ENCODE data around the gene AUP1. TPM values are rescaled to one million over a fixed set of nuclear protein-coding genes. Genes with fewer than 3 reads are reported as not detected.

AUP1 gene
- total RNA-seq, 1 experiment from 2014 or later, result 145 TPM

DNA sequence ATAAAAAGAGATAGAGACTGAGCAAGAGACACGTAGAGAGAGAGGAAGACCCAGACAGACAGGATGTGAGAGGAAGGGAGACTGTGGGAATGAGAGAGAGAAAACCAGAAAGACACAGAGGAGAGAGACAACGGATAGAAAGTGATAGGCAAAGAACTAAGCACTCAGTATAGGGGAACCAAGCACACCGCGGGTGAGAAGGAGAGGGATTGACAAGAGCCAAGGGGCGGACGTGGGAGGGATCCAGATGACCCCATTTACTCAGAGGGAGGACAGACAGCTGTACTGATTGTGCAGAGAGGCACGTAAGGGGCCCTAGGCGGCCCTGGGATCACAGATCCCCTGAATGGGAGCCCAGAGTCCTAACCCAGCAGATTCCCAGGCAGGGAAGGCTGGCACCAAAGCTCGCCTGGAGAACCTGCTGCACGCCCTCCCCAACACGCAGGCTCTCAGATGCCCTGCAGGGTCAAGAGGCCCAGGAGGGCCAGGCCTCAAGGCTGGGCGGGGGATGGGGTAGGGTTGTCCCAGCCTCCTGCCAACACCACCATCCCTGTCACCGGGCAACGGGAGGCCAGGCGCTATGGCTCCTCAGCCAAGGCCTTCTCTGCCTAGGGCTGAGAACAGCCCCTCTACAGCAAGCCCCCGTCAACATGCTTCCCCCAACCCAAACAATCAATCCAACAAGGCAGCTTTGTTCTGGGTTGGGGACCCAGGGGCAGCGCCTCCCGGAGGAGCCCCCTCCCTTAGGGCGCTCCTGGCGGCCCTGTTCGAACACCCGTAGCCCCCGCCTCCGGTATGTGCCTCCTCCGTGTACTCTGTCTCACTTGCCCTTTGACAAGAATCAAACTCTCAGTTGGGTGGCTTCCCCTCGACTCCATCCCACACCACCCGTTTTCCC is 23.7 kb upstream of the AUP1 start:
- peak overlapping the region; percentile 46 for H3K4me3 Mint-ChIP-seq (ENCODE audit: low read depth, unreplicated experiment)
- H3K27me3 Mint-ChIP-seq (ENCODE audit: unreplicated experiment), result no peaks in the 10 kb centered on the region
- TF ChIP-seq, protein P1, sequence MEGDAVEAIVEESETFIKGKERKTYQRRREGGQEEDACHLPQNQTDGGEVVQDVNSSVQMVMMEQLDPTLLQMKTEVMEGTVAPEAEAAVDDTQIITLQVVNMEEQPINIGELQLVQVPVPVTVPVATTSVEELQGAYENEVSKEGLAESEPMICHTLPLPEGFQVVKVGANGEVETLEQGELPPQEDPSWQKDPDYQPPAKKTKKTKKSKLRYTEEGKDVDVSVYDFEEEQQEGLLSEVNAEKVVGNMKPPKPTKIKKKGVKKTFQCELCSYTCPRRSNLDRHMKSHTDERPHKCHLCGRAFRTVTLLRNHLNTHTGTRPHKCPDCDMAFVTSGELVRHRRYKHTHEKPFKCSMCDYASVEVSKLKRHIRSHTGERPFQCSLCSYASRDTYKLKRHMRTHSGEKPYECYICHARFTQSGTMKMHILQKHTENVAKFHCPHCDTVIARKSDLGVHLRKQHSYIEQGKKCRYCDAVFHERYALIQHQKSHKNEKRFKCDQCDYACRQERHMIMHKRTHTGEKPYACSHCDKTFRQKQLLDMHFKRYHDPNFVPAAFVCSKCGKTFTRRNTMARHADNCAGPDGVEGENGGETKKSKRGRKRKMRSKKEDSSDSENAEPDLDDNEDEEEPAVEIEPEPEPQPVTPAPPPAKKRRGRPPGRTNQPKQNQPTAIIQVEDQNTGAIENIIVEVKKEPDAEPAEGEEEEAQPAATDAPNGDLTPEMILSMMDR (IDR thresholded peaks at IDR 0.05; ENCODE audit: unreplicated experiment), result no peak
- CTCF ChIA-PET, result interaction anchor here (0.6 kb wide), 1 partner anchor 511 kb away, joined by 4 read pairs; no protein-coding TSS in a partner anchor
- no peaks in the 10 kb centered on the region for H3K9me3 Mint-ChIP-seq (ENCODE audit: low read depth, unreplicated experiment)
- BruUV-seq (replicated peaks), result no TSS peak
- DNase-seq, result no peak
- H3K36me3 Mint-ChIP-seq (ENCODE audit: insufficient read depth, unreplicated experiment), result peaks cover 34% of the 10 kb centered on the region
- peaks cover 27% of the 10 kb centered on the region for H3K4me1 Mint-ChIP-seq (ENCODE audit: low read depth, unreplicated experiment)
- intact Hi-C loops (cut with micrococcal nuclease; ENCODE audit: unreplicated experiment), result no loop called here
- peak overlapping the region; percentile 1 for H3K27ac Mint-ChIP-seq (ENCODE audit: unreplicated experiment)

DNA sequence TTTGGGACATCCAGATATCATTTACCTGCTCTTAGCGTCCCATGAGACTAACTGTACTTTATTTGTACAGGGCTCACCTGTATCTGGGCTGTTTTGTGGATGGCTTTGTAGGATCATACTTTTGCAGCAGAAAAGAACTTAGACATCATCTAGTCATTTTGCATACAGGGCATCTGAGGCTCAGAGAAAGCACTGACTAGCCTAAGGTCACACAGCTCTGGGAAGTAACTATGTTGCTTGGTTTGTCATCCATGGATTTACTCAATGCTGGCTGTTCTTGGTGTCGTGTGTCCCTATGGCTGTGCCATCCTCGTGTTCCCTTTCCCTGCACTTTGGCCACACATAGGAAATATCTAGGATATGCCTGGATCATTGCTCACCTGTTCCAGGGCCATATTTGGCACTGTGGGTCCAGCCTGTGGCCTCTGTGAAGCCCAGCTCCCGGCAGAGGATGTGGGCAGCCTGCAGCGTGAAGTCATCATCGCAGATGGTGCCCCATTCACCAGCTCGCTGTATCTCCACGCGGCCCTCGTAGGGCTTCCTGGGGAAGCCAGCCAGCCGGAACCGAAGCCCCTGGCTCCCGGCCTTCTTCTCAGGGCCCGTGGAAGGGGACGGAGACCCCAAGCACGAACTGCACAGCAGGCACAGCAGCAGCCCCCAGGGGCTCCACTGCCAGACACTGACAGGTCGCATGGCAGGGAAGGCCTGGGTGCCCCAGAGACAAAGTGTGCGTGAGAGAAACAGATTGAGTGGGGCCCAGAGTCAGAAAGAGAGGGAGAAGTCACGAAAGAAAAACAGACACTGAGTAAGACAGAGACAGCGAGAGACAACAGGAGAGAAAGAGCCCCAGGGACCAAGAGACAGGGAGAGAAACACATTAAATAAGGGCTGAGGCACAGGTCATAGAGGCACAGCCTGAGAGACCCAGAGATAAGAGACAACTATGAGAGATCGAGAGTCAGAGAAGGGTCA is 22.7 kb upstream of the AUP1 start:
- H3K4me1 Mint-ChIP-seq (ENCODE audit: low read depth, unreplicated experiment), result peaks cover 27% of the 10 kb centered on the region
- BruUV-seq (replicated peaks), result no TSS peak
- intact Hi-C loops (cut with micrococcal nuclease; ENCODE audit: unreplicated experiment), result no loop called here
- DNase-seq, result no peak
- H3K27ac Mint-ChIP-seq (ENCODE audit: unreplicated experiment), result peak overlapping the region; percentile 1
- no peaks in the 10 kb centered on the region for H3K27me3 Mint-ChIP-seq (ENCODE audit: unreplicated experiment)
- H3K4me3 Mint-ChIP-seq (ENCODE audit: low read depth, unreplicated experiment), result no peak overlapping the region
- TF ChIP-seq, protein P1 (IDR thresholded peaks at IDR 0.05; ENCODE audit: unreplicated experiment), result no peak
- H3K36me3 Mint-ChIP-seq (ENCODE audit: insufficient read depth, unreplicated experiment), result peaks cover 34% of the 10 kb centered on the region
- CTCF ChIA-PET, result no interaction called here
- no peaks in the 10 kb centered on the region for H3K9me3 Mint-ChIP-seq (ENCODE audit: low read depth, unreplicated experiment)

DNA sequence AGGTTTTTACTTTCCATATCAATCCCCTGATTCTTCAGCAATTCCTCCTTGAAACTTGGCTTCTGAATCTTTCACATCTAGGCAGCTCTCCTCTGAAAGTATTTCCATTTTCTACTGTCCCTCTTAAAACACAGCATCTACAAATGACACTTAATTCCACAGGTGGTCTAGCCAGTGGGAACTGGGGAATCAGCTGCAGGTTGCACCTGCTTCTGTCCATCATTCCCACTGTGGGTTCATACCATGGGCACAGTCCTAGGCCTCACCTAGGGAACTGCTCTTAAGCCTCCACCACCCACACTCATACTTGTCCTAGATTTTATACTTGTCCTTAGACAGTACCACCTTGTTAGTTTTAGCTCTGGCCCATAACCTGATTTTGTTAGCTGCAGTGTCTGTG is 22.0 kb upstream of the AUP1 start:
- Mint-ChIP-seq H3K9me3 (ENCODE audit: low read depth, unreplicated experiment) (no peaks in the 10 kb centered on the region), H3K27me3 (ENCODE audit: unreplicated experiment) (no peaks in the 10 kb centered on the region), H3K4me3 (ENCODE audit: low read depth, unreplicated experiment) (no peak overlapping the region), H3K27ac (ENCODE audit: unreplicated experiment) (no peak overlapping the region), H3K4me1 (ENCODE audit: low read depth, unreplicated experiment) (peaks cover 27% of the 10 kb centered on the region), H3K36me3 (ENCODE audit: insufficient read depth, unreplicated experiment) (peaks cover 34% of the 10 kb centered on the region)
- intact Hi-C loops (cut with micrococcal nuclease; ENCODE audit: unreplicated experiment), result no loop called here
- no TSS peak for BruUV-seq (replicated peaks)
- CTCF ChIA-PET, result no interaction called here
- DNase-seq, result no peak
- TF ChIP-seq, protein P1 (IDR thresholded peaks at IDR 0.05; ENCODE audit: unreplicated experiment), result no peak

DNA sequence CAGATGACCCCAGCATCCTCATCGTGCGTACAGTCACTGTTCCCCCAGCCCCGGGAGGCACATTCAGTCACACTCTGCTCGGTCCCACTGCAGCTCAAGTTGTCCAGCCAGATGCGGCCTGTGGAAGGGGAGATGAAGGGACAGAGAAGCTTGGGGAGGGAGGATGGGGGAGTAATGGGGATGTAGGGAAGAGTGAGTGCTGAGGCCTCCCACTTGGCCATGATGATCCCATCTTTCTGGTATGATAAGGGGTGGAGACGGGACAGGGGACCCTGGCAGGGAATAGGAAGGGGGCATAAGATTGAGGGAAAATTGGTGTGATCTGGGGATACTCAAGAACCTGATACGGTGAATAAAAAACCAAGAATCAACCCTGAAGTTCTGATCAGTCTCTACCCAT is 20.7 kb upstream of the AUP1 start:
- peaks cover 27% of the 10 kb centered on the region for H3K4me1 Mint-ChIP-seq (ENCODE audit: low read depth, unreplicated experiment)

More for the DNA sequence above, 20.7 kb upstream of the AUP1 start:
- intact Hi-C loops (cut with micrococcal nuclease; ENCODE audit: unreplicated experiment), result no loop called here
- peak overlapping the region; percentile 70 for H3K4me3 Mint-ChIP-seq (ENCODE audit: low read depth, unreplicated experiment)
- peaks cover 26% of the 10 kb centered on the region for H3K36me3 Mint-ChIP-seq (ENCODE audit: insufficient read depth, unreplicated experiment)
- DNase-seq, result no peak
- H3K27ac Mint-ChIP-seq (ENCODE audit: unreplicated experiment), result no peak overlapping the region
- H3K27me3 Mint-ChIP-seq (ENCODE audit: unreplicated experiment), result no peaks in the 10 kb centered on the region
- TF ChIP-seq, protein P1 (IDR thresholded peaks at IDR 0.05; ENCODE audit: unreplicated experiment), result no peak
- H3K9me3 Mint-ChIP-seq (ENCODE audit: low read depth, unreplicated experiment), result no peaks in the 10 kb centered on the region
- CTCF ChIA-PET, result no interaction called here
- no TSS peak for BruUV-seq (replicated peaks)
